Endothelial cell of umbilical vein (primary cell): Measurements from ENCODE around the gene PANX2. TPM values are rescaled to one million over a fixed set of nuclear protein-coding genes. Genes with fewer than 3 reads are reported as not detected.
A peak's percentile ranks its signal among the peaks of the same experiment; 100 is the strongest.

Experiments used
- BruUV-seq: library from RNA; stranded (reverse); fragments of 400-500 nt; replicated peaks from 2 replicates; lab custom pipeline; 2021; lab: Mats Ljungman, UMichigan
- CTCF ChIA-PET: fragments of 300-600, 350-600 bp; sonication (Branson Sonifier 250); formaldehyde crosslinking; loops from one replicate; lab custom pipeline; 2021; ENCODE audit warnings: antibody characterized with exemption, inconsistent platforms; lab: Charles Lee
- POLR2A ChIA-PET: fragments of 300-600, 350-600 bp; sonication (Branson Sonifier 250); formaldehyde crosslinking; loops from one replicate; lab custom pipeline; 2021; ENCODE audit warnings: antibody characterized with exemption, inconsistent platforms; lab: Charles Lee
- DNase-seq: peaks from one replicate; pipeline ENCODE4 v3.0.0-alpha.2; 2011; ENCODE audit warnings: low read depth, low spot score
- FAIRE-seq: peaks from 2 replicates; lab custom pipeline; 2011; peaks lifted over from hg19 to GRCh38; lab: Jason Lieb, UNC
- H2AFZ ChIP-seq: 2 replicates; pipeline ENCODE4 v1.6.0; 2012; ENCODE audit warnings: low read depth, low read length, control low read depth, inconsistent platforms
- H3K27ac ChIP-seq: 2 replicates; pipeline ENCODE4 v1.5.1; 2011; ENCODE audit warnings: low read depth, mild to moderate bottlenecking, control low read depth, low read length, moderate library complexity; ENCODE audit not compliant: insufficient read depth
- H3K27me3 ChIP-seq, 2 experiments: 2 replicates each; pipeline versions ENCODE4 v1.6.0 to v1.6.1; 2011; ENCODE audit warnings: low read length in 2 of 2, mixed read lengths in 1 of 2; ENCODE audit not compliant: control insufficient read depth in 2 of 2, insufficient read depth in 2 of 2
- H3K36me3 ChIP-seq, 2 experiments: 2 replicates in 1 of 2; 3 replicates in 1 of 2; pipeline ENCODE4 v1.5.1; 2011; ENCODE audit warnings: low read length in 2 of 2, mild to moderate bottlenecking in 1 of 2, moderate library complexity in 1 of 2; ENCODE audit not compliant: control insufficient read depth in 2 of 2, insufficient read depth in 2 of 2; ENCODE audit errors: extremely low read depth in 1 of 2
- H3K4me1 ChIP-seq: 3 replicates; pipeline ENCODE4 v1.5.1; 2011; ENCODE audit warnings: mild to moderate bottlenecking, low read length; ENCODE audit not compliant: control insufficient read depth, insufficient read depth; ENCODE audit errors: extremely low read depth
- H3K4me2 ChIP-seq: 2 replicates; pipeline ENCODE4 v1.6.1; 2011; ENCODE audit warnings: low read length, control low read depth, mixed read lengths; ENCODE audit not compliant: insufficient read depth
- H3K4me3 ChIP-seq, 3 experiments: fragments of 200-600 bp in 1 of 3; sonication (generic), shearing (Covaris generic) in 1 of 3; replicated peaks in 1 of 3; 2 replicates each; pipeline ENCODE4 v1.5.1; 2011 to 2016; ENCODE audit warnings: control low read depth in 3 of 3, low read length in 3 of 3, mild to moderate bottlenecking in 2 of 3, inconsistent platforms in 1 of 3, low read depth in 1 of 3, moderate library complexity in 1 of 3; ENCODE audit not compliant: insufficient read depth in 1 of 3
- H3K79me2 ChIP-seq: 2 replicates; pipeline ENCODE4 v1.6.0; 2012; ENCODE audit warnings: low read length, inconsistent platforms; ENCODE audit not compliant: control insufficient read depth, insufficient read depth
- H3K9ac ChIP-seq: replicated peaks from 2 replicates; pipeline ENCODE3; 2011; ENCODE audit warnings: low read length, control low read depth; ENCODE audit not compliant: insufficient read depth; ENCODE audit errors: extremely low read depth
- H3K9me1 ChIP-seq: replicated peaks from 3 replicates; pipeline ENCODE4 v1.6.0; 2011; ENCODE audit warnings: mild to moderate bottlenecking, low read length; ENCODE audit not compliant: control insufficient read depth, insufficient read depth; ENCODE audit errors: extremely low read depth
- H3K9me3 ChIP-seq: replicated peaks from 2 replicates; pipeline ENCODE4 v1.5.1; 2012; ENCODE audit warnings: low read length, inconsistent platforms; ENCODE audit not compliant: control insufficient read depth, insufficient read depth
- H4K20me1 ChIP-seq: replicated peaks from 2 replicates; pipeline ENCODE3; 2011; ENCODE audit warnings: mild to moderate bottlenecking, low read length; ENCODE audit not compliant: control insufficient read depth, insufficient read depth; ENCODE audit errors: extremely low read depth
- EZH2 ChIP-seq: IDR thresholded peaks from 2 replicates; pipeline ENCODE4 v1.6.1; 2012; ENCODE audit warnings: borderline replicate concordance, low read depth, mild to moderate bottlenecking, moderate library complexity, low read length, inconsistent platforms; ENCODE audit not compliant: severe bottlenecking
- FOS ChIP-seq: IDR thresholded peaks from 2 replicates; pipeline ENCODE4 v1.6.1; 2011; ENCODE audit warnings: mild to moderate bottlenecking, low read length, moderate library complexity, borderline replicate concordance; ENCODE audit not compliant: insufficient read depth
- GATA2 ChIP-seq: IDR thresholded peaks from 2 replicates; pipeline ENCODE4 v1.7.0; 2011; ENCODE audit warnings: low read depth, mild to moderate bottlenecking, moderate library complexity, mixed read lengths, low read length; ENCODE audit not compliant: insufficient read length, insufficient read depth
- JUN ChIP-seq: IDR thresholded peaks from 2 replicates; pipeline ENCODE4 v1.6.1; 2011; ENCODE audit warnings: borderline replicate concordance, low read depth; ENCODE audit not compliant: insufficient read length, insufficient read depth
- MYC ChIP-seq: IDR thresholded peaks from one replicate; pipeline ENCODE4 v1.6.1; 2011; ENCODE audit warnings: mild to moderate bottlenecking, low read depth, low read length
- POLR2A ChIP-seq: IDR thresholded peaks from 2 replicates; pipeline ENCODE4 v1.6.1; 2012; ENCODE audit warnings: low read depth, mild to moderate bottlenecking, control low read depth, low read length
- POLR2AphosphoS5 ChIP-seq: IDR thresholded peaks from 2 replicates; pipeline ENCODE4 v1.6.1; 2012; ENCODE audit warnings: low read depth, mild to moderate bottlenecking, control low read depth, low read length, moderate library complexity; ENCODE audit not compliant: insufficient read depth
- dilution Hi-C: fragments of 300-500 bp; cut with MboI; formaldehyde crosslinking; loops from one replicate; pipeline ENCODE4 v1.15.0; 2019; ENCODE audit warnings: low sequenced_read_pairs; ENCODE audit not compliant: extremely low pct_ligation_motif_present
- intact Hi-C: fragments of 100-400 bp; cut with micrococcal nuclease; formaldehyde crosslinking; loops from one replicate; pipeline ENCODE4 v1.10.0; 2022
- polyA plus RNA-seq, 4 experiments: library from polyadenylated mRNA; depleted of rRNA in 3 of 4; stranded (reverse) in 3 of 4; unstranded in 1 of 4; fragments of >200 nt; gene quantifications; 2 replicates each; pipeline versions ENCODE4 v1.2.1 to v1.2.3, GENCODE V29; 2011 to 2012; ENCODE audit warnings: missing spikeins in 1 of 4
- total RNA-seq: library from RNA; stranded (reverse); gene quantifications from 2 replicates; pipeline ENCODE4 v1.2.3, GENCODE V29; 2021
- TF ChIP-seq, protein P1 (sequence below), 2 donors: IDR thresholded peaks; 1 replicate in 1 of 2; 2 replicates in 1 of 2; pipeline ENCODE4 v1.5.1; 2011; ENCODE audit warnings: low read length in 2 of 2, mild to moderate bottlenecking in 2 of 2, moderate library complexity in 2 of 2, control low read depth in 1 of 2, inconsistent platforms in 1 of 2, low read depth in 1 of 2; ENCODE audit not compliant: insufficient read depth in 1 of 2; ENCODE audit errors: extremely low read depth in 1 of 2
- TF ChIP-seq, protein P2 (sequence below): IDR thresholded peaks from 2 replicates; pipeline ENCODE4 v1.6.1; 2011; ENCODE audit not compliant: insufficient read depth, insufficient read length

The PANX2 gene
- total and polyA plus RNA-seq, 2 donors (not counting 3 experiments of a cell fraction or from before 2014, with no cell fraction given), result 2.5 to 5.1 TPM

GRCh38 chr22:50139843-50140415 lies 30.6 kb upstream of the PANX2 start:
- H3K27me3 ChIP-seq, result no peaks in the 10 kb centered on the region
- H3K4me1 ChIP-seq, result no peaks in the 10 kb centered on the region
- BruUV-seq, result no TSS peak
- no peaks in the 10 kb centered on the region for H3K9me3 ChIP-seq
- peak; percentile 40 for FAIRE-seq
- intact Hi-C loops (no loop called here), dilution Hi-C loops (no loop called here)
- H3K9me1 ChIP-seq, result no peaks in the 10 kb centered on the region
- H2AFZ ChIP-seq, result no peak overlapping the region
- DNase-seq, result no peak
- no peaks in the 10 kb centered on the region for H4K20me1 ChIP-seq
- H3K4me3 ChIP-seq, result no peak overlapping the region
- H3K36me3 ChIP-seq, result peaks cover 22 to 25% of the 10 kb centered on the region in 2 experiments
- POLR2A ChIA-PET, result no interaction called here
- H3K79me2 ChIP-seq, result no peaks in the 10 kb centered on the region
- H3K9ac ChIP-seq, result no peak overlapping the region
- CTCF ChIA-PET, result no interaction called here
- no peak overlapping the region for H3K27ac ChIP-seq
- TF ChIP-seq POLR2AphosphoS5, result peak; percentile 21
- TF ChIP-seq, protein P1, sequence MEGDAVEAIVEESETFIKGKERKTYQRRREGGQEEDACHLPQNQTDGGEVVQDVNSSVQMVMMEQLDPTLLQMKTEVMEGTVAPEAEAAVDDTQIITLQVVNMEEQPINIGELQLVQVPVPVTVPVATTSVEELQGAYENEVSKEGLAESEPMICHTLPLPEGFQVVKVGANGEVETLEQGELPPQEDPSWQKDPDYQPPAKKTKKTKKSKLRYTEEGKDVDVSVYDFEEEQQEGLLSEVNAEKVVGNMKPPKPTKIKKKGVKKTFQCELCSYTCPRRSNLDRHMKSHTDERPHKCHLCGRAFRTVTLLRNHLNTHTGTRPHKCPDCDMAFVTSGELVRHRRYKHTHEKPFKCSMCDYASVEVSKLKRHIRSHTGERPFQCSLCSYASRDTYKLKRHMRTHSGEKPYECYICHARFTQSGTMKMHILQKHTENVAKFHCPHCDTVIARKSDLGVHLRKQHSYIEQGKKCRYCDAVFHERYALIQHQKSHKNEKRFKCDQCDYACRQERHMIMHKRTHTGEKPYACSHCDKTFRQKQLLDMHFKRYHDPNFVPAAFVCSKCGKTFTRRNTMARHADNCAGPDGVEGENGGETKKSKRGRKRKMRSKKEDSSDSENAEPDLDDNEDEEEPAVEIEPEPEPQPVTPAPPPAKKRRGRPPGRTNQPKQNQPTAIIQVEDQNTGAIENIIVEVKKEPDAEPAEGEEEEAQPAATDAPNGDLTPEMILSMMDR (IDR thresholded peaks at IDR 0.05; ENCODE audit: extremely low read depth in 1 of 2, insufficient read depth in 1 of 2, low read depth in 1 of 2, low read length in 2 of 2), result no peak
- TF ChIP-seq POLR2A, result no peak
- no peak for TF ChIP-seq MYC
- H3K4me2 ChIP-seq, result no peak overlapping the region

DNA sequence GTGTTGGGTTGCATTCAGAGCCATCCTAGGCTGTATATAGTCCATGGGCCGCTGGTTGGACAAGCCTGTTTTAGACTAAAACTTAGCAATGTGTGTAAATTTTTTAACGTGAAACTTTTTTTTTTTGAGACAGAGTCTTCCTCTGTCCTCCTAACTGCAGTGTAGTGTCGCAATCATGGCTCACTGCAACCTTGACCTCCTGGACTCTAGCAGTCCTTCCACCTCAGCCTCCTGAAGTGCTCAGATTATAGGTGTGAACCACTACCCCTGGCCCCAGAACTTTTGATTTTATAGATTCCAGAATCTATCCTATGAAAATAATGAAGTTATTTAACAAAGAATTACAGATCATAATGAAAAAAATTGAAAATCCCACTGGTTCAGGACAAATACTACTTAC lies 29.9 kb upstream of the PANX2 start:
- Histone ChIP-seq H3K4me3 (no peak overlapping the region), H3K79me2 (no peaks in the 10 kb centered on the region), H3K4me1 (no peaks in the 10 kb centered on the region), H3K9me3 (no peaks in the 10 kb centered on the region), H4K20me1 (no peaks in the 10 kb centered on the region), H3K9me1 (no peaks in the 10 kb centered on the region), H2AFZ (no peak overlapping the region), H3K4me2 (no peak overlapping the region), H3K9ac (no peak overlapping the region), H3K27me3 (no peaks in the 10 kb centered on the region), H3K36me3 (peaks cover 22 to 27% of the 10 kb centered on the region in 2 experiments), H3K27ac (no peak overlapping the region)
- BruUV-seq, result no TSS peak
- ChIA-PET CTCF (interaction anchor here (2.9 kb wide), 1 partner anchor 110 kb away, joined by 9 read pairs; no protein-coding TSS in a partner anchor), POLR2A (no interaction called here)
- dilution Hi-C loops (no loop called here), intact Hi-C loops (no loop called here)
- TF ChIP-seq EZH2 (no peak), POLR2AphosphoS5 (no peak), FOS (no peak), MYC (no peak), POLR2A (no peak), JUN (no peak), GATA2 (no peak)
- TF ChIP-seq, protein P1 (IDR thresholded peaks at IDR 0.05; ENCODE audit: extremely low read depth in 1 of 2, insufficient read depth in 1 of 2, low read depth in 1 of 2, low read length in 2 of 2), result no peak
- TF ChIP-seq, protein P2, sequence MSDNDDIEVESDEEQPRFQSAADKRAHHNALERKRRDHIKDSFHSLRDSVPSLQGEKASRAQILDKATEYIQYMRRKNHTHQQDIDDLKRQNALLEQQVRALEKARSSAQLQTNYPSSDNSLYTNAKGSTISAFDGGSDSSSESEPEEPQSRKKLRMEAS, result no peak
- FAIRE-seq (no peak), DNase-seq (no peak)
